Fibroblast of pulmonary artery (primary cell): ENCODE data around the gene MEF2B.

Experiments
- DNase-seq: peaks from one replicate; pipeline ENCODE4 v3.0.0-alpha.2; 2010; ENCODE audit warnings: low read depth
- H3K4me3 ChIP-seq: replicated peaks from 2 replicates; pipeline ENCODE4 v1.5.1; 2011; ENCODE audit warnings: low read depth, mild to moderate bottlenecking, control low read depth, low read length, moderate library complexity
- CTCF ChIP-seq: IDR thresholded peaks from 2 replicates; pipeline ENCODE4 v1.5.1; 2011; ENCODE audit warnings: mild to moderate bottlenecking, control low read depth, low read length, inconsistent platforms; ENCODE audit errors: missing control alignments

The MEF2B gene

GRCh38 chr19:19145684-19146608 lies 24.1 kb downstream of the MEF2B start:
- TF ChIP-seq CTCF, result peak; percentile 87
- DNase-seq, result peak; percentile 61
- no peak overlapping the region for H3K4me3 ChIP-seq

DNA sequence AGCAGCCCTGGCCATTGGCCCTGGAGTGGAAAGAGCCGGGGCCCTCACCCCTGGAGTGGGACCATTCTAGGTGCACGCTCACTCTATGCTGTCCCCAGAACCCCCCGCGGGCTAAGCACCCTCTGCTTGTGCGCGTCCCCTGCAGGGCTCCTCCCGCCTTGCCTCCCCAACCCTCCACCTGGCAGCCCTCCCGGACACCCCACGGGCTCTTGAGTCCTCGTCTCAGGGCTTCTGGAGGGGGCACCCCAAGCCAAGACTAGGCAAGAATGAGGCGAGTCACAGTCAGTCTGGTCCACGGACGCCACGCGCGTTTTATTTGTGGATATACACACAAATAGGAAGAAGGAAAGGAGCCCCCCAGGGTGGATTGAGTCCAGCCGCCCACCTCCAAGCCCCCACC lies 24.8 kb downstream of the MEF2B start:
- DNase-seq, result no peak
- no peak for TF ChIP-seq CTCF
- H3K4me3 ChIP-seq, result no peak overlapping the region

GRCh38 chr19:19142347-19142746 lies 27.7 kb downstream of the MEF2B start:
- TF ChIP-seq CTCF, result no peak
- H3K4me3 ChIP-seq, result no peak overlapping the region
- no peak for DNase-seq

DNA sequence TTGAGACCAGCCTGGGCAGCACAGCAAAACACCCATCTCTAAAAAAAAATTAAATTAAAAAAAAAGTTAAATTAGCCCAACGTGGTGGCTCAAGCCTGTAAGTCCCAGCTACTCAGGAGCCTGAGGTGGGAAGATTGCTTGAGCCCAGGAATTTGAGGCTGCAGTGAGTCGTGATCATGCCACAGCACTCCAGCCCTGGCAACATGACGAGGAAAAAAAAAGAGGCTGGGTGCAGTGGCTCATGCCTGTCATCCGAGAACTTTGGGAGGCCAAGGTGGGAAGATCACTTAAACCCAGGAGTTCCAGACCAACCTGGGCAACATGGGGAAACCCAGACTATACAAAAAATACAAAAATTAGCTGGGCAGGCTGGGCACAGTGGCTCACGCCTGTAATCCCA lies 29.6 kb downstream of the MEF2B start:
- DNase-seq, result no peak
- TF ChIP-seq CTCF, result no peak
- no peak overlapping the region for H3K4me3 ChIP-seq

- TF ChIP-seq CTCF, result no peak
- no peak overlapping the region for H3K4me3 ChIP-seq
- DNase-seq, result no peak
Measured at GRCh38 chr19:19139876-19140229, 30.2 kb downstream of the MEF2B start.

DNA sequence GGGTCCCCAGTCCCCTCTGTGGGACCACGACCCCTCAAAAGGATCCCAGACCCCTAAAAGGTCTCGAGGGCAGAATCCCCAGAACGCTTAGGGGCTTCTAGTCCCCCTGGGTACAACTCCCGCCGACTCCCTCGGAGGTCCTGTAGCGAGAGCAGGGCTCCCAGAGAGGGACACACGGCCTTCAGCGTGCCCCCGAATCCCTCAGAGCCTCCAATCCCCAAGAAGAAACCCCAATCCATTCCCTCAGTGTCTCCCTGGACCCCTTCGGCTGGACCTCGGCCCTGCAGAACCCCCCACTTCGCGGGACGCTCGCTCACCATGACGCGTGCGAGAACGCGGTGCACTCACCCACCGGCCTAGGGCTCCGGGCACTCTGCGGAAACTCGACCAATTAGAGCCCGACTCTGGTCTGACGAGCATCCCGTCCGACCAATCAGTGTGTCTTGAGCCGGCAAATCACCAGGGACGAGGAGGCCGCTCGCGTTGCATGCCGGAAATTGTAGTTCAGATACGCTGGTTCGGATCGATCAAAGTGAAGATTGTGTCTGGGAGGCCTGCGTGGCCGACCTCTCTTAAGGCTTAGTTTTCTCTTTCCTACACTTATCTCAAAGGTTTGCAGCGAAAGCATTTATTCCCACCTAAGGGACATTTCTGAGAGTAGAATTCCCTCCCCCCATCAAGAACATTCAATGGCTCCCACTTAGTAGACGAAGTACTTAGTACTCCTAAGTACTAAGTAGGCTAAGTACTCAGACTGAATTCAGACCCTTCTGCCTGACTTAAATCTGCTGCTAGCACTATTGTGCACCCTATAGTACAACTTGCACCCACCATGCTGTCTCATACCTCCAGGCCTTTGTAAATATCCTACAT lies 31.7 kb downstream of the MEF2B start, which contains the start of gene TMEM161A:
Gene TMEM161A, minus strand, starts transcription at position 370 of the 873 bp plus-strand sequence. Its CDS starts 50 bp downstream, at position 320.
- TF ChIP-seq CTCF, result no peak
- DNase-seq, result peak; percentile 99
- peak within 1 kb of the TSS; percentile 95 for H3K4me3 ChIP-seq
